Natural killer cell (primary cell): ENCODE results near the gene MACROD2. TPM values are rescaled to one million over a fixed set of nuclear protein-coding genes. Genes with fewer than 3 reads are reported as not detected.

Experiments used
- ATAC-seq, 3 donors: fragments of 150-1000 bp in 2 of 3; fragments of 200-7000 bp in 1 of 3; cut with Tn5 transposase; 1 replicate in 1 of 3; 2 replicates in 2 of 3; pipeline ENCODE4 v1.10.0; 2021; ENCODE audit warnings: mild to moderate bottlenecking in 2 of 3, moderate library complexity in 2 of 3
- DNase-seq, 2 donors: peaks; one replicate each; pipeline versions ENCODE4 v3.0.0 to v3.0.0-alpha.2; 2013 to 2021; ENCODE audit warnings: mixed read lengths in 1 of 2
- H3K27ac ChIP-seq: one replicate; pipeline ENCODE4 v1.5.1; 2013; ENCODE audit warnings: mild to moderate bottlenecking, low read length
- H3K27me3 ChIP-seq: one replicate; pipeline ENCODE4 v1.6.1; 2013; ENCODE audit warnings: low read length; ENCODE audit not compliant: control insufficient read depth, insufficient read depth
- H3K36me3 ChIP-seq: one replicate; pipeline ENCODE4 v1.6.1; 2013; ENCODE audit warnings: low read length; ENCODE audit not compliant: control insufficient read depth, insufficient read depth
- H3K4me1 ChIP-seq: one replicate; pipeline ENCODE4 v1.6.1; 2013; ENCODE audit warnings: low read length; ENCODE audit not compliant: control insufficient read depth, insufficient read depth
- H3K4me3 ChIP-seq: one replicate; pipeline ENCODE4 v1.5.1; 2013; ENCODE audit warnings: low read length
- H3K9me3 ChIP-seq: one replicate; pipeline ENCODE4 v1.6.1; 2013; ENCODE audit warnings: low read length; ENCODE audit not compliant: control insufficient read depth, insufficient read depth
- H3K27ac Mint-ChIP-seq, 2 donors: one replicate each; pipeline ENCODE4 v1.8.0; 2022; ENCODE audit warnings: mild to moderate bottlenecking in 2 of 2, mixed read lengths in 2 of 2, moderate library complexity in 1 of 2
- H3K27me3 Mint-ChIP-seq, 2 donors: one replicate each; pipeline ENCODE4 v1.8.0; 2022; ENCODE audit warnings: low read depth in 2 of 2, mixed read lengths in 2 of 2
- H3K36me3 Mint-ChIP-seq: one replicate; pipeline ENCODE4 v1.8.0; 2022; ENCODE audit warnings: mixed read lengths
- H3K4me1 Mint-ChIP-seq, 2 donors: one replicate each; pipeline ENCODE4 v1.8.0; 2022; ENCODE audit warnings: mixed read lengths in 2 of 2
- H3K4me3 Mint-ChIP-seq: one replicate; pipeline ENCODE4 v1.8.0; 2022; ENCODE audit warnings: mild to moderate bottlenecking, moderate library complexity, mixed read lengths
- H3K9me3 Mint-ChIP-seq, 2 donors: one replicate each; pipeline ENCODE4 v1.8.0; 2022; ENCODE audit warnings: mixed read lengths in 2 of 2
- WGBS: methylation state at CpG from one replicate; pipeline ENCODE4 v1.1.7; 2013; ENCODE audit warnings: missing lambda C conversion rate; ENCODE audit not compliant: insufficient coverage; 5-methylcytosine and 5-hydroxymethylcytosine counted together
- intact Hi-C: fragments of 100-400 bp; cut with micrococcal nuclease; formaldehyde crosslinking; loops from one replicate; pipeline ENCODE4 v1.14.2; 2022
- total RNA-seq, 4 donors: library from RNA; stranded (reverse); fragments of 120-200 nt in 1 of 4; gene quantifications; one replicate each; pipeline versions ENCODE4 v1.2.3 to v1.2.4, GENCODE V29; 2013 to 2022
- TF ChIP-seq, protein P1 (sequence below): fragments of 200-600 bp; IDR thresholded peaks from one replicate; pipeline ENCODE4 v1.8.0; 2022; ENCODE audit warnings: antibody characterized with exemption

Gene MACROD2
- total RNA-seq, 3 donors from 2014 or later (not counting 1 experiment from before 2014, with no cell fraction given): 0.19 to 0.88 TPM; not detected in 1

DNA sequence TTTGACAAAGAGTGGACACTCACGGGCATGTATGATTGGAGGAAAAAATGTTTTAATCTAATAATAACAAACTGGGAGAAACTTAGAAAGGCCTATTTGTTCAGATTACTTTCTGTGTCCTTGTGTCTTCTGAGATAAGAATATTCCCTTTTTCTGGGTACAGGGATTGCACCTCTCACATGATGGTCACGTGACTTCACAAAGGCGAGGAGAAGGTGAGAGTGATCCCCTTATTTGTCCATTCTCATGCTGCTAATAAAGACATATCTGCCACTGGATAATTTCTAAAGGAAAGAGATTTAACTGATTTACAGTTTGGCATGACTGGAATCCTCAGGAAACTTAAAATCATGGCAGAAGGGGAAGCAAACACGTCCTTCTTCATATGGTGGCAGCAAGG is 1331.8 kb downstream of the MACROD2 start:
- Histone ChIP-seq H3K4me3 (no peak overlapping the region), H3K36me3 (no peaks in the 10 kb centered on the region), H3K27me3 (no peaks in the 10 kb centered on the region), H3K27ac (no peak overlapping the region), H3K4me1 (no peaks in the 10 kb centered on the region), H3K9me3 (no peaks in the 10 kb centered on the region)
- H3K27ac Mint-ChIP-seq: no peak overlapping the region
- H3K9me3 Mint-ChIP-seq: peaks cover 11 to 15% of the 10 kb centered on the region in 2 donors
- ATAC-seq: no peak
- H3K27me3 Mint-ChIP-seq: no peaks in the 10 kb centered on the region
- intact Hi-C loops: no loop called here
- 80% methylated on average over 3 of the region's 4 CpGs for WGBS
- no peak overlapping the region for H3K4me3 Mint-ChIP-seq
- no peak for DNase-seq
- no peaks in the 10 kb centered on the region for H3K36me3 Mint-ChIP-seq
- TF ChIP-seq, protein P1, sequence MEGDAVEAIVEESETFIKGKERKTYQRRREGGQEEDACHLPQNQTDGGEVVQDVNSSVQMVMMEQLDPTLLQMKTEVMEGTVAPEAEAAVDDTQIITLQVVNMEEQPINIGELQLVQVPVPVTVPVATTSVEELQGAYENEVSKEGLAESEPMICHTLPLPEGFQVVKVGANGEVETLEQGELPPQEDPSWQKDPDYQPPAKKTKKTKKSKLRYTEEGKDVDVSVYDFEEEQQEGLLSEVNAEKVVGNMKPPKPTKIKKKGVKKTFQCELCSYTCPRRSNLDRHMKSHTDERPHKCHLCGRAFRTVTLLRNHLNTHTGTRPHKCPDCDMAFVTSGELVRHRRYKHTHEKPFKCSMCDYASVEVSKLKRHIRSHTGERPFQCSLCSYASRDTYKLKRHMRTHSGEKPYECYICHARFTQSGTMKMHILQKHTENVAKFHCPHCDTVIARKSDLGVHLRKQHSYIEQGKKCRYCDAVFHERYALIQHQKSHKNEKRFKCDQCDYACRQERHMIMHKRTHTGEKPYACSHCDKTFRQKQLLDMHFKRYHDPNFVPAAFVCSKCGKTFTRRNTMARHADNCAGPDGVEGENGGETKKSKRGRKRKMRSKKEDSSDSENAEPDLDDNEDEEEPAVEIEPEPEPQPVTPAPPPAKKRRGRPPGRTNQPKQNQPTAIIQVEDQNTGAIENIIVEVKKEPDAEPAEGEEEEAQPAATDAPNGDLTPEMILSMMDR: no peak
- no peaks in the 10 kb centered on the region for H3K4me1 Mint-ChIP-seq

DNA sequence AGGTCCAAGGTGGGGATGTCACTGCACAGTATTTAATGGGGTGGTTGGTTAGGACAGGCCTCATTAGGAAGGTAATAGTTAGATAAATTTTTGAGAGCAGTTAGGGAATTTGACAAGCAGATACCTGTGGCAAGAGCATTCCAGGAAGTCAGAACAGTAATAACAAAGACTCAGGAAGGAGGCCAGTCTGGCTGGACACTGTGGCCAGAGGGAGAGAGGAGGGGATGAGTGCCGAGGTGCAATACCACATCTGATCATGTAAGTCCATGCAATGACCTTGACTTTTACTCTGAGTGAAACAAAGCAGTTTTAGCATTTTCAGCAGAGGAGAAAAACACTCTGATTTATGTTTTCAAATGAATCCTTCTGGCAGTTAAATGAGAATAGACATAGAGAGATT is 1332.8 kb downstream of the MACROD2 start:
- no peak overlapping the region for H3K4me3 Mint-ChIP-seq
- Histone ChIP-seq H3K27ac (no peak overlapping the region), H3K36me3 (no peaks in the 10 kb centered on the region), H3K27me3 (no peaks in the 10 kb centered on the region), H3K4me3 (no peak overlapping the region), H3K4me1 (no peaks in the 10 kb centered on the region), H3K9me3 (no peaks in the 10 kb centered on the region)
- no peaks in the 10 kb centered on the region for H3K36me3 Mint-ChIP-seq
- DNase-seq: no peak
- H3K9me3 Mint-ChIP-seq: peaks cover 11 to 15% of the 10 kb centered on the region in 2 donors
- H3K27me3 Mint-ChIP-seq: no peaks in the 10 kb centered on the region
- H3K4me1 Mint-ChIP-seq: no peaks in the 10 kb centered on the region
- no peak for ATAC-seq
- 53% methylated on average over 1 of the region's 1 CpG for WGBS
- TF ChIP-seq, protein P1: no peak
- no peak overlapping the region for H3K27ac Mint-ChIP-seq
- intact Hi-C loops: no loop called here

- peaks cover 6% of the 10 kb centered on the region for H3K36me3 Mint-ChIP-seq
- no peak overlapping the region for H3K27ac Mint-ChIP-seq
- no peak overlapping the region for H3K4me3 Mint-ChIP-seq
Measured at GRCh38 chr20:15332711-15333160, 1337.4 kb downstream of the MACROD2 start.

More at GRCh38 chr20:15332711-15333160, 1337.4 kb downstream of the MACROD2 start:
- H3K27me3 Mint-ChIP-seq: no peaks in the 10 kb centered on the region
- WGBS: 90% methylated on average over 1 of the region's 1 CpG
- intact Hi-C loops: no loop called here
- peaks cover 2 to 15% of the 10 kb centered on the region in 2 donors for H3K9me3 Mint-ChIP-seq
- no peaks in the 10 kb centered on the region for H3K4me1 ChIP-seq
- no peak overlapping the region for H3K27ac ChIP-seq
- TF ChIP-seq, protein P1: no peak
- DNase-seq (no peak), ATAC-seq (no peak)
- no peak overlapping the region for H3K4me3 ChIP-seq
- no peaks in the 10 kb centered on the region for H3K9me3 ChIP-seq
- no peaks in the 10 kb centered on the region for H3K4me1 Mint-ChIP-seq
- H3K36me3 ChIP-seq: no peaks in the 10 kb centered on the region
- no peaks in the 10 kb centered on the region for H3K27me3 ChIP-seq
